G401 (cell line): ENCODE measurements around the gene MT1B. TPM values are rescaled to one million over a fixed set of nuclear protein-coding genes. Genes with fewer than 3 reads are reported as not detected.

Experiments used
- total RNA-seq: library from RNA; depleted of rRNA; stranded (reverse); fragments of >200 nt; shearing (Covaris generic); gene quantifications from 2 replicates; pipeline ENCODE4 v1.2.3, GENCODE V29; 2014; rRNA removed

Gene MT1B
- total RNA-seq, 1 experiment from 2014 or later = not detected

Other genes starting within 250 kb of the MT1B start
- 77.0 and 94.4 TPM in 2 replicates for gene AMFR, start 226.3 kb upstream of the MT1B start, total RNA-seq
- gene NUDT21, start 200.6 kb upstream of the MT1B start, total RNA-seq = 106 and 165 TPM in 2 replicates
- 69.8 and 82.3 TPM in 2 replicates for gene OGFOD1, start 200.3 kb upstream of the MT1B start, total RNA-seq
- gene BBS2, start 131.9 kb upstream of the MT1B start, total RNA-seq = 72.5 and 83.8 TPM in 2 replicates
- gene MT4, start 86.8 kb upstream of the MT1B start, total RNA-seq = not detected in 2 replicates
- not detected in 2 replicates for gene MT3, start 62.4 kb upstream of the MT1B start, total RNA-seq
- 0.43 TPM in 1 of 2 replicates, not detected in the other for gene MT2A, start 43.3 kb upstream of the MT1B start, total RNA-seq
- gene MT1E, start 26.1 kb upstream of the MT1B start, total RNA-seq = not detected in 2 replicates
- gene MT1M, start 19.2 kb upstream of the MT1B start, total RNA-seq = not detected in 2 replicates
- gene MT1A, start 13.2 kb upstream of the MT1B start, total RNA-seq = not detected in 2 replicates
- not detected in 2 replicates for gene MT1F, start 6.1 kb downstream of the MT1B start, total RNA-seq
- gene MT1G, start 16.2 kb downstream of the MT1B start, total RNA-seq = not detected in 2 replicates
- gene MT1H, start 17.9 kb downstream of the MT1B start, total RNA-seq = not detected in 2 replicates
- 0.80 TPM in 1 of 2 replicates, not detected in the other for gene MT1X, start 30.6 kb downstream of the MT1B start, total RNA-seq
- 112 and 136 TPM in 2 replicates for gene NUP93, start 78.2 kb downstream of the MT1B start, total RNA-seq
- gene SLC12A3, start 213.3 kb downstream of the MT1B start, total RNA-seq = 0.25 TPM in 1 of 2 replicates, not detected in the other